HL-60/S4 (cell line): ENCODE data around the gene PDZD7.

Experiments
- in situ Hi-C: fragments of 300-500 bp; cut with MboI; formaldehyde crosslinking; loops from 2 replicates; pipeline ENCODE4 v1.14.3; 2022; ENCODE audit warnings: low sequenced_read_pairs

Gene PDZD7

GRCh38 chr10:101020427-101021075 is 10.4 kb downstream of the PDZD7 start:
- in situ Hi-C loops = no loop called here

- in situ Hi-C loops = no loop called here
Measured at GRCh38 chr10:101019440-101019703, 11.6 kb downstream of the PDZD7 start.

GRCh38 chr10:101018600-101019439 is 12.1 kb downstream of the PDZD7 start:
- in situ Hi-C loops = no loop called here

GRCh38 chr10:101018118-101018599 is 12.8 kb downstream of the PDZD7 start:
- in situ Hi-C loops = no loop called here

- in situ Hi-C loops = no loop called here
Measured at GRCh38 chr10:101016814-101017213, 14.1 kb downstream of the PDZD7 start.

- in situ Hi-C loops = no loop called here
Measured at GRCh38 chr10:101015582-101015973, 15.4 kb downstream of the PDZD7 start.

- in situ Hi-C loops = no loop called here
Measured at GRCh38 chr10:101014966-101015581, 15.9 kb downstream of the PDZD7 start.

GRCh38 chr10:101014230-101014884 is 16.6 kb downstream of the PDZD7 start:
- in situ Hi-C loops = no loop called here

GRCh38 chr10:101013365-101013825 is 17.5 kb downstream of the PDZD7 start:
- in situ Hi-C loops = no loop called here

GRCh38 chr10:101012525-101013364 is 18.2 kb downstream of the PDZD7 start:
- in situ Hi-C loops = no loop called here

- in situ Hi-C loops = no loop called here
Measured at GRCh38 chr10:101011517-101012423, 19.2 kb downstream of the PDZD7 start.

- in situ Hi-C loops = no loop called here
Measured at GRCh38 chr10:101010329-101010728, 20.6 kb downstream of the PDZD7 start.

- in situ Hi-C loops = no loop called here
Measured at GRCh38 chr10:101008823-101009423, 22.0 kb downstream of the PDZD7 start.

GRCh38 chr10:101007915-101008822 is 22.8 kb downstream of the PDZD7 start:
- in situ Hi-C loops = no loop called here

GRCh38 chr10:101007099-101007711 is 23.7 kb downstream of the PDZD7 start:
- in situ Hi-C loops = no loop called here

- in situ Hi-C loops = no loop called here
Measured at GRCh38 chr10:101006593-101007098, 24.3 kb downstream of the PDZD7 start.

- in situ Hi-C loops = no loop called here
Measured at GRCh38 chr10:101005869-101006567, 24.9 kb downstream of the PDZD7 start.
